CD4-positive, CD25-positive, alpha-beta regulatory T cell (primary cell): ENCODE results near the gene TSC22D1. TPM values are rescaled to one million over a fixed set of nuclear protein-coding genes. Genes with fewer than 3 reads are reported as not detected.
"Not testable (repeated sequence)": the region's sequence is repeated elsewhere in the genome, so short reads cannot be mapped to it uniquely, and the experiment has no call there.

Experiments used
- ATAC-seq, 2 donors: fragments of 150-1000 bp; cut with Tn5 transposase; one replicate each; pipeline ENCODE4 v1.10.0; 2021; ENCODE audit warnings: low read depth in 2 of 2, moderate number of reproducible peaks in 2 of 2, moderate library complexity in 1 of 2
- DNase-seq, 3 donors: peaks; one replicate each; pipeline versions ENCODE4 v3.0.0 to v3.0.0-alpha.2; 2012 to 2022; ENCODE audit warnings: mixed read lengths in 1 of 3
- H3K27ac ChIP-seq: one replicate; pipeline ENCODE4 v1.7.0; 2013; ENCODE audit warnings: mild to moderate bottlenecking, low read length; ENCODE audit not compliant: insufficient read depth, poor library complexity, severe bottlenecking
- H3K27me3 ChIP-seq: one replicate; pipeline ENCODE4 v1.7.0; 2013; ENCODE audit warnings: low read length; ENCODE audit not compliant: control insufficient read depth, insufficient read depth
- H3K36me3 ChIP-seq: one replicate; pipeline ENCODE4 v1.7.0; 2013; ENCODE audit warnings: mild to moderate bottlenecking, low read length, moderate library complexity; ENCODE audit not compliant: control insufficient read depth, insufficient read depth
- H3K4me1 ChIP-seq: 2 replicates; pipeline ENCODE4 v1.7.0; 2013; ENCODE audit warnings: mild to moderate bottlenecking, low read length; ENCODE audit not compliant: insufficient read depth, control insufficient read depth, poor library complexity, severe bottlenecking
- H3K4me3 ChIP-seq: one replicate; pipeline ENCODE4 v1.7.0; 2013; ENCODE audit warnings: low read depth, mild to moderate bottlenecking, low read length, moderate library complexity
- H3K9me3 ChIP-seq, 2 experiments: 1 replicate in 1 of 2; 2 replicates in 1 of 2; pipeline ENCODE4 v1.7.0; 2013; ENCODE audit warnings: low read length in 2 of 2, mild to moderate bottlenecking in 1 of 2, moderate library complexity in 1 of 2; ENCODE audit not compliant: control insufficient read depth in 2 of 2
- H3K27ac Mint-ChIP-seq, 3 donors: one replicate each; pipeline ENCODE4 v1.8.0; 2020 to 2022; ENCODE audit warnings: mild to moderate bottlenecking in 3 of 3, mixed read lengths in 3 of 3, moderate library complexity in 2 of 3
- H3K27me3 Mint-ChIP-seq: one replicate; pipeline ENCODE4 v1.8.0; 2022; ENCODE audit warnings: mild to moderate bottlenecking, mixed read lengths
- H3K36me3 Mint-ChIP-seq: one replicate; pipeline ENCODE4 v1.8.0; 2020; ENCODE audit warnings: mixed read lengths
- H3K4me1 Mint-ChIP-seq, 4 donors: one replicate each; pipeline ENCODE4 v1.8.0; 2020 to 2022; ENCODE audit warnings: mixed read lengths in 4 of 4, mild to moderate bottlenecking in 1 of 4
- H3K4me3 Mint-ChIP-seq, 4 donors: one replicate each; pipeline ENCODE4 v1.8.0; 2020 to 2022; ENCODE audit warnings: mild to moderate bottlenecking in 4 of 4, mixed read lengths in 4 of 4, moderate library complexity in 3 of 4
- H3K9me3 Mint-ChIP-seq, 7 donors: one replicate each; pipeline ENCODE4 v1.8.0; 2020 to 2022; ENCODE audit warnings: mixed read lengths in 7 of 7, mild to moderate bottlenecking in 3 of 7, moderate library complexity in 2 of 7
- polyA plus RNA-seq, 4 donors: library from polyadenylated mRNA; unstranded; fragments of 300-500 nt; fragmentation: Illumina TruSeq; gene quantifications; one replicate each; pipeline ENCODE4 v1.2.3, GENCODE V29; 2021
- total RNA-seq: library from RNA; stranded (reverse); gene quantifications from one replicate; pipeline ENCODE4 v1.2.3, GENCODE V29; 2022

Gene TSC22D1
- total and polyA plus RNA-seq, 5 donors from 2014 or later = 4.0 to 35.9 (median 4.1) TPM

- H3K4me3 Mint-ChIP-seq = no peak overlapping the region
- Histone ChIP-seq H3K36me3 (no peaks in the 10 kb centered on the region), H3K27ac (no peak overlapping the region), H3K9me3 (no peaks in the 10 kb centered on the region), H3K4me1 (no peaks in the 10 kb centered on the region), H3K27me3 (no peaks in the 10 kb centered on the region), H3K4me3 (no peak overlapping the region)
- H3K27ac Mint-ChIP-seq = no peak overlapping the region
- ATAC-seq (no peak), DNase-seq (no peak)
- peaks cover 6% of the 10 kb centered on the region for H3K36me3 Mint-ChIP-seq
- peaks cover 0 to 8% (median 3%) of the 10 kb centered on the region in 4 donors for H3K4me1 Mint-ChIP-seq
- H3K27me3 Mint-ChIP-seq = peaks cover 4% of the 10 kb centered on the region
- H3K9me3 Mint-ChIP-seq = no peaks in the 10 kb centered on the region
These were observed 116.5 kb downstream of the TSC22D1 start for GRCh38 chr13:44459674-44460073.

- Histone ChIP-seq H3K36me3 (no peaks in the 10 kb centered on the region), H3K4me1 (no peaks in the 10 kb centered on the region), H3K27ac (no peak overlapping the region), H3K27me3 (no peaks in the 10 kb centered on the region), H3K4me3 (no peak overlapping the region), H3K9me3 (no peaks in the 10 kb centered on the region)
- H3K27ac Mint-ChIP-seq = peak overlapping the region in 1 of 3 donors; percentile 14
- peaks cover 0 to 8% (median 3%) of the 10 kb centered on the region in 4 donors for H3K4me1 Mint-ChIP-seq
- H3K4me3 Mint-ChIP-seq = no peak overlapping the region
- H3K36me3 Mint-ChIP-seq = peaks cover 6% of the 10 kb centered on the region
- DNase-seq (no peak), ATAC-seq (no peak)
- H3K9me3 Mint-ChIP-seq = no peaks in the 10 kb centered on the region
- peaks cover 4% of the 10 kb centered on the region for H3K27me3 Mint-ChIP-seq
These were observed 117.7 kb downstream of the TSC22D1 start for GRCh38 chr13:44458313-44458975.

GRCh38 chr13:44456212-44456611 lies 119.9 kb downstream of the TSC22D1 start:
- H3K4me3 Mint-ChIP-seq, H3K4me1 Mint-ChIP-seq: not testable (repeated sequence)

GRCh38 chr13:44455769-44456168 lies 120.4 kb downstream of the TSC22D1 start:
- H3K36me3 Mint-ChIP-seq = peaks cover 13% of the 10 kb centered on the region

More at GRCh38 chr13:44456212-44456611, 119.9 kb downstream of the TSC22D1 start:
- H3K27me3 Mint-ChIP-seq, H3K4me1 ChIP-seq, H3K27me3 ChIP-seq, H3K36me3 ChIP-seq, H3K9me3 ChIP-seq, H3K36me3 Mint-ChIP-seq, H3K9me3 Mint-ChIP-seq, H3K27ac ChIP-seq, H3K27ac Mint-ChIP-seq, ATAC-seq, H3K4me3 ChIP-seq, DNase-seq: not testable (repeated sequence)

GRCh38 chr13:44453881-44454280 lies 122.2 kb downstream of the TSC22D1 start:
- ATAC-seq = no peak
- peaks cover 0 to 7% (median 3%) of the 10 kb centered on the region in 4 donors for H3K4me1 Mint-ChIP-seq
- no peaks in the 10 kb centered on the region for H3K9me3 ChIP-seq
- H3K4me3 Mint-ChIP-seq = no peak overlapping the region
- DNase-seq = no peak
- H3K36me3 Mint-ChIP-seq = peaks cover 22% of the 10 kb centered on the region
- H3K27me3 Mint-ChIP-seq = peaks cover 4% of the 10 kb centered on the region
- H3K27ac ChIP-seq = no peak overlapping the region
- H3K4me1 ChIP-seq = no peaks in the 10 kb centered on the region
- no peak overlapping the region for H3K4me3 ChIP-seq
- no peaks in the 10 kb centered on the region for H3K36me3 ChIP-seq
- H3K27ac Mint-ChIP-seq = no peak overlapping the region
- H3K27me3 ChIP-seq = no peaks in the 10 kb centered on the region
- H3K9me3 Mint-ChIP-seq = no peaks in the 10 kb centered on the region

More at GRCh38 chr13:44455769-44456168, 120.4 kb downstream of the TSC22D1 start:
- ATAC-seq = no peak
- no peak for DNase-seq
- peaks cover 0 to 5% (median 3%) of the 10 kb centered on the region in 4 donors for H3K4me1 Mint-ChIP-seq
- Histone ChIP-seq H3K27me3 (no peaks in the 10 kb centered on the region), H3K4me3 (no peak overlapping the region), H3K4me1 (no peaks in the 10 kb centered on the region), H3K9me3 (no peaks in the 10 kb centered on the region), H3K36me3 (no peaks in the 10 kb centered on the region), H3K27ac (no peak overlapping the region)
- no peak overlapping the region for H3K4me3 Mint-ChIP-seq
- no peak overlapping the region for H3K27ac Mint-ChIP-seq
- no peaks in the 10 kb centered on the region for H3K27me3 Mint-ChIP-seq
- H3K9me3 Mint-ChIP-seq = no peaks in the 10 kb centered on the region

GRCh38 chr13:44453069-44453468 lies 123.1 kb downstream of the TSC22D1 start:
- DNase-seq (no peak), ATAC-seq (no peak)
- H3K9me3 Mint-ChIP-seq = no peaks in the 10 kb centered on the region
- Histone ChIP-seq H3K27ac (no peak overlapping the region), H3K27me3 (no peaks in the 10 kb centered on the region), H3K9me3 (no peaks in the 10 kb centered on the region), H3K36me3 (no peaks in the 10 kb centered on the region), H3K4me1 (no peaks in the 10 kb centered on the region), H3K4me3 (no peak overlapping the region)
- H3K4me3 Mint-ChIP-seq = no peak overlapping the region
- H3K27ac Mint-ChIP-seq = no peak overlapping the region
- peaks cover 0 to 7% (median 3%) of the 10 kb centered on the region in 4 donors for H3K4me1 Mint-ChIP-seq
- peaks cover 4% of the 10 kb centered on the region for H3K27me3 Mint-ChIP-seq
- H3K36me3 Mint-ChIP-seq = peaks cover 22% of the 10 kb centered on the region

- Mint-ChIP-seq H3K4me3 (no peak overlapping the region), H3K36me3 (peaks cover 22% of the 10 kb centered on the region), H3K4me1 (peaks cover 0 to 5% (median 2%) of the 10 kb centered on the region in 4 donors), H3K27ac (no peak overlapping the region), H3K27me3 (peaks cover 4% of the 10 kb centered on the region), H3K9me3 (no peaks in the 10 kb centered on the region)
- Histone ChIP-seq H3K4me1 (no peaks in the 10 kb centered on the region), H3K27ac (no peak overlapping the region), H3K36me3 (no peaks in the 10 kb centered on the region), H3K9me3 (no peaks in the 10 kb centered on the region), H3K4me3 (no peak overlapping the region), H3K27me3 (no peaks in the 10 kb centered on the region)
- DNase-seq (no peak), ATAC-seq (no peak)
These were observed 123.7 kb downstream of the TSC22D1 start for GRCh38 chr13:44452418-44452817.

- Mint-ChIP-seq H3K9me3 (no peaks in the 10 kb centered on the region), H3K36me3 (peaks cover 21% of the 10 kb centered on the region), H3K4me3 (no peak overlapping the region), H3K27me3 (peaks cover 4% of the 10 kb centered on the region), H3K4me1 (peaks cover 0 to 5% (median 2%) of the 10 kb centered on the region in 4 donors), H3K27ac (no peak overlapping the region)
- ATAC-seq (no peak), DNase-seq (no peak)
- Histone ChIP-seq H3K9me3 (no peaks in the 10 kb centered on the region), H3K27ac (no peak overlapping the region), H3K4me3 (no peak overlapping the region), H3K27me3 (no peaks in the 10 kb centered on the region), H3K4me1 (no peaks in the 10 kb centered on the region), H3K36me3 (no peaks in the 10 kb centered on the region)
These were observed 124.5 kb downstream of the TSC22D1 start for GRCh38 chr13:44451651-44452050.
